H9 (cell line): Measurements from ENCODE around the gene ZPR1. TPM values are rescaled to one million over a fixed set of nuclear protein-coding genes. Genes with fewer than 3 reads are reported as not detected.

ENCODE experiments used
- DNase-seq: peaks from one replicate; pipeline ENCODE4 v3.0.0-alpha.2; 2017
- H2AFZ ChIP-seq: one replicate; pipeline ENCODE4 v1.6.1; 2013; ENCODE audit warnings: mild to moderate bottlenecking, low read length, control low read depth, moderate library complexity
- H2AK5ac ChIP-seq: 2 replicates; pipeline ENCODE4 v1.6.1; 2013; ENCODE audit warnings: low read length, control low read depth, mixed read lengths; ENCODE audit not compliant: insufficient read length
- H2BK120ac ChIP-seq: one replicate; pipeline ENCODE4 v1.6.1; 2013; ENCODE audit warnings: low read depth, mild to moderate bottlenecking, low read length, control low read depth, inconsistent platforms; ENCODE audit not compliant: poor library complexity, severe bottlenecking
- H2BK12ac ChIP-seq: 2 replicates; pipeline ENCODE4 v1.6.1; 2013; ENCODE audit warnings: low read length, control low read depth, mixed read lengths, low read depth; ENCODE audit not compliant: insufficient read length
- H2BK15ac ChIP-seq: 2 replicates; pipeline ENCODE4 v1.6.1; 2013; ENCODE audit warnings: low read depth, low read length, control low read depth
- H2BK20ac ChIP-seq: one replicate; pipeline ENCODE4 v1.6.1; 2013; ENCODE audit warnings: low read depth, mild to moderate bottlenecking, low read length, control low read depth, inconsistent platforms; ENCODE audit not compliant: poor library complexity, severe bottlenecking
- H2BK5ac ChIP-seq: 2 replicates; pipeline ENCODE4 v1.6.1; 2013; ENCODE audit warnings: low read length, control low read depth, mixed read lengths; ENCODE audit not compliant: insufficient read length
- H3K14ac ChIP-seq: 2 replicates; pipeline ENCODE4 v1.6.1; 2013; ENCODE audit warnings: low read length, control low read depth; ENCODE audit not compliant: insufficient read depth
- H3K18ac ChIP-seq: 2 replicates; pipeline ENCODE4 v1.6.1; 2013; ENCODE audit warnings: low read depth, mild to moderate bottlenecking, mixed read lengths, low read length, control low read depth; ENCODE audit not compliant: insufficient read length
- H3K23ac ChIP-seq: 2 replicates; pipeline ENCODE4 v1.6.1; 2013; ENCODE audit warnings: low read length, control low read depth, mixed read lengths, low read depth; ENCODE audit not compliant: insufficient read length
- H3K23me2 ChIP-seq: 2 replicates; pipeline ENCODE4 v1.6.1; 2013; ENCODE audit warnings: low read depth, mild to moderate bottlenecking, mixed read lengths, low read length, control low read depth; ENCODE audit not compliant: insufficient read length, poor library complexity, severe bottlenecking
- H3K27ac ChIP-seq: 2 replicates; pipeline ENCODE4 v1.5.1; 2013; ENCODE audit warnings: low read length, control low read depth, mixed read lengths, low read depth; ENCODE audit not compliant: insufficient read length
- H3K27me3 ChIP-seq: 2 replicates; pipeline ENCODE4 v1.6.1; 2013; ENCODE audit warnings: low read length, control low read depth, inconsistent platforms; ENCODE audit not compliant: insufficient read depth
- H3K4ac ChIP-seq: 2 replicates; pipeline ENCODE4 v1.6.1; 2013; ENCODE audit warnings: low read depth, mild to moderate bottlenecking, control low read depth, inconsistent platforms, low read length, moderate library complexity
- H3K4me1 ChIP-seq: 2 replicates; pipeline ENCODE4 v1.6.1; 2013; ENCODE audit warnings: low read length, control low read depth, inconsistent platforms; ENCODE audit not compliant: insufficient read depth
- H3K4me2 ChIP-seq: 2 replicates; pipeline ENCODE4 v1.6.1; 2013; ENCODE audit warnings: low read length, control low read depth, mixed read lengths; ENCODE audit not compliant: insufficient read length, insufficient read depth
- H3K56ac ChIP-seq: 2 replicates; pipeline ENCODE4 v1.6.1; 2013; ENCODE audit warnings: low read depth, mild to moderate bottlenecking, mixed read lengths, low read length, control low read depth; ENCODE audit not compliant: insufficient read length
- H3K79me1 ChIP-seq: 2 replicates; pipeline ENCODE4 v1.6.1; 2013; ENCODE audit warnings: low read depth, mild to moderate bottlenecking, moderate library complexity, low read length, control low read depth, inconsistent platforms; ENCODE audit not compliant: insufficient read depth, poor library complexity, severe bottlenecking
- H3K79me2 ChIP-seq: 2 replicates; pipeline ENCODE4 v1.6.1; 2013; ENCODE audit warnings: low read length, control low read depth, inconsistent platforms; ENCODE audit not compliant: insufficient read depth
- H3K9ac ChIP-seq: 2 replicates; pipeline ENCODE4 v1.6.1; 2013; ENCODE audit warnings: low read length, control low read depth, mixed read lengths; ENCODE audit not compliant: insufficient read length; ENCODE audit errors: extremely low read depth
- H3K9me3 ChIP-seq: one replicate; pipeline ENCODE4 v1.6.1; 2013; ENCODE audit warnings: low read depth, low read length, inconsistent platforms; ENCODE audit not compliant: control insufficient read depth
- H3T11ph ChIP-seq: one replicate; pipeline ENCODE4 v1.6.1; 2013; ENCODE audit warnings: mild to moderate bottlenecking, low read length, control low read depth, inconsistent platforms
- H4K20me1 ChIP-seq: one replicate; pipeline ENCODE4 v1.6.1; 2013; ENCODE audit not compliant: control insufficient read depth, insufficient read length, insufficient read depth
- H4K5ac ChIP-seq: 2 replicates; pipeline ENCODE4 v1.6.1; 2013; ENCODE audit warnings: low read depth, mild to moderate bottlenecking, mixed read lengths, low read length, control low read depth; ENCODE audit not compliant: insufficient read length
- H4K8ac ChIP-seq: replicated peaks from 2 replicates; pipeline ENCODE4 v1.6.1; 2013; ENCODE audit warnings: low read length, control low read depth, mixed read lengths, low read depth; ENCODE audit not compliant: insufficient read length
- H4K91ac ChIP-seq: 2 replicates; pipeline ENCODE4 v1.6.1; 2013; ENCODE audit warnings: low read depth, mild to moderate bottlenecking, moderate library complexity, mixed read lengths, low read length, control low read depth; ENCODE audit not compliant: insufficient read length
- H3K27ac Mint-ChIP-seq, 3 experiments: 2 replicates in 2 of 3; 3 replicates in 1 of 3; pipeline ENCODE4 v1.8.0; 2020 to 2021; ENCODE audit warnings: mixed read lengths in 3 of 3, mild to moderate bottlenecking in 1 of 3, moderate library complexity in 1 of 3
- H3K27me3 Mint-ChIP-seq: 2 replicates; pipeline ENCODE4 v1.8.0; 2021; ENCODE audit warnings: low read depth, mild to moderate bottlenecking, moderate library complexity, mixed read lengths
- H3K36me3 Mint-ChIP-seq, 3 experiments: 2 replicates in 2 of 3; 3 replicates in 1 of 3; pipeline ENCODE4 v1.8.0; 2020 to 2021; ENCODE audit warnings: low read depth in 3 of 3, mixed read lengths in 3 of 3; ENCODE audit not compliant: insufficient read depth in 1 of 3
- H3K4me1 Mint-ChIP-seq, 2 experiments: 2 replicates each; pipeline ENCODE4 v1.8.0; 2020; ENCODE audit warnings: mixed read lengths in 2 of 2
- H3K4me3 Mint-ChIP-seq, 2 experiments: 2 replicates in 1 of 2; 3 replicates in 1 of 2; pipeline ENCODE4 v1.8.0; 2020 to 2021; ENCODE audit warnings: mild to moderate bottlenecking in 2 of 2, mixed read lengths in 2 of 2, moderate library complexity in 1 of 2
- H3K9me3 Mint-ChIP-seq, 2 experiments: 2 replicates in 1 of 2; 3 replicates in 1 of 2; pipeline ENCODE4 v1.8.0; 2020; ENCODE audit warnings: mild to moderate bottlenecking in 2 of 2, mixed read lengths in 2 of 2, moderate library complexity in 1 of 2
- WGBS: extraction: QIAGEN DNeasy Blood & Tissue Kit; methylation state at CpG from one replicate; pipeline ENCODE4 v1.1.7; 2013; ENCODE audit warnings: missing lambda C conversion rate, low lambda C conversion rate, mixed read lengths; ENCODE audit not compliant: insufficient read length; ENCODE audit errors: extremely low coverage; 5-methylcytosine and 5-hydroxymethylcytosine counted together
- total RNA-seq: library from RNA; stranded (reverse); gene quantifications from 2 replicates; pipeline ENCODE4 v1.2.1, GENCODE V29; 2021
- TF ChIP-seq, protein P1 (sequence below): fragments of 200-600 bp; sonication (generic); conservative IDR thresholded peaks from 3 replicates; pipeline ENCODE4 v1.8.0; 2021; ENCODE audit warnings: antibody characterized with exemption, mild to moderate bottlenecking

The ZPR1 gene
- total RNA-seq, 1 experiment from 2014 or later: 82.0 TPM

DNA sequence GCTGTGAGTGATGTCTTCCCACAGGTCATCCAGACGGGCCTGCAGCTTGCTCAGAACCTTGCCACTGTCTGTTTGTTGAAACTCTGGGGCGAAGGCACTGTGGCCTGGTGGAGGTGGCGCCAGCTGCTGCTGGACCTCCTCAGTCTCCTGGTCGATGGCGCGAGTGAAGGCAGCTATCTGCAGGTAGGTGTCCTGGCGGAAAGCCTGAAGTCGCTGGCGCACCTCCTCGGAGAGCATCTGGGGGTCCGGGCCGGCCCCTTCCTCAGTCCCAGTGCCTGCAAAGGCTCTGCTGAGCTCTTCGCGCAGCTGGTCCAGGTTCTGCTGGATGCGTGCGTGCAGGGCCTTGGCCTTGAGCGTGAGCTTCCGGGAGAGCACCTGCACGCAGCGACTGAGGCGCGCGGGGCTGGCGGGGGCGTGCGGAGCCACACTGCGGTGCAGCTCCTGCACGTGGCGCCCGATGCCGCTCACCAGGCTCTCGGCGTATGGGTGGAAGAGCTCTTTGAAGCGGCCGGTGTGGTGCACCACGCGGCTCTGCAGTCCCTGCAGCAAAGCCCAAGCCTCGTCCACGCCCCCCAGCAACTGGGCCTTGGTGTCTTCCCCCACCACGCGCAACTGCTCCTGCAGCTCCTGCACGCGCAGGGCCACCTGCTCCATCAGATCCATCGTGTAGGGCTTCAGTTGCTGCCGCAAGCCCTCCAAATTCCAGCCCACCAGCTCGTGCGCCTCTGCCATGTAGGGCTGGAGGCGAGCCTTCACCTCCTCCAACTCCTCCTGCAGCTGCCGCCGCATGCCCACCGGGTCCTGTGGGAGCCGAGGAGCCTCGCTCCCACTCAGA is 2.6 kb upstream of the ZPR1 start:
- H4K20me1 ChIP-seq: no peaks in the 10 kb centered on the region
- no peaks in the 10 kb centered on the region for H3K9me3 ChIP-seq
- no peak overlapping the region for H3K27ac ChIP-seq
- no peak overlapping the region for H4K8ac ChIP-seq
- H3K4ac ChIP-seq: no peak overlapping the region
- H2BK20ac ChIP-seq: no peak overlapping the region
- Mint-ChIP-seq H3K36me3 (peaks cover 7 to 20% (median 19%) of the 10 kb centered on the region in 3 experiments), H3K9me3 (no peaks in the 10 kb centered on the region), H3K4me1 (peaks cover 21 to 32% of the 10 kb centered on the region in 2 experiments), H3K27me3 (peaks cover 22% of the 10 kb centered on the region), H3K4me3 (no peak overlapping the region; a peak in 1 of 5 replicates), H3K27ac (no peak overlapping the region)
- peaks cover 13% of the 10 kb centered on the region for H3K23me2 ChIP-seq
- no peak overlapping the region for H4K91ac ChIP-seq
- H3K56ac ChIP-seq: no peak overlapping the region
- no peak overlapping the region for H2AK5ac ChIP-seq
- H2BK15ac ChIP-seq: no peak overlapping the region
- peaks cover 5% of the 10 kb centered on the region for H3K79me1 ChIP-seq
- H2AFZ ChIP-seq: no peak overlapping the region
- H2BK120ac ChIP-seq: no peak overlapping the region
- H3T11ph ChIP-seq: no peak overlapping the region
- no peak overlapping the region for H3K9ac ChIP-seq
- WGBS: no CpG with 5 or more reads among the region's 53 CpGs
- H4K5ac ChIP-seq: no peak overlapping the region
- H3K79me2 ChIP-seq: peaks cover 2% of the 10 kb centered on the region; the same call in 1 of the 2 replicates
- H3K4me2 ChIP-seq: no peak overlapping the region
- H3K14ac ChIP-seq: no peak overlapping the region
- no peak overlapping the region for H2BK5ac ChIP-seq
- no peak overlapping the region for H2BK12ac ChIP-seq
- H3K23ac ChIP-seq: no peak overlapping the region
- no peaks in the 10 kb centered on the region; the same call in 1 of the 2 replicates for H3K4me1 ChIP-seq
- no peaks in the 10 kb centered on the region; the same call in 1 of the 2 replicates for H3K27me3 ChIP-seq
- DNase-seq: no peak
- TF ChIP-seq, protein P1, sequence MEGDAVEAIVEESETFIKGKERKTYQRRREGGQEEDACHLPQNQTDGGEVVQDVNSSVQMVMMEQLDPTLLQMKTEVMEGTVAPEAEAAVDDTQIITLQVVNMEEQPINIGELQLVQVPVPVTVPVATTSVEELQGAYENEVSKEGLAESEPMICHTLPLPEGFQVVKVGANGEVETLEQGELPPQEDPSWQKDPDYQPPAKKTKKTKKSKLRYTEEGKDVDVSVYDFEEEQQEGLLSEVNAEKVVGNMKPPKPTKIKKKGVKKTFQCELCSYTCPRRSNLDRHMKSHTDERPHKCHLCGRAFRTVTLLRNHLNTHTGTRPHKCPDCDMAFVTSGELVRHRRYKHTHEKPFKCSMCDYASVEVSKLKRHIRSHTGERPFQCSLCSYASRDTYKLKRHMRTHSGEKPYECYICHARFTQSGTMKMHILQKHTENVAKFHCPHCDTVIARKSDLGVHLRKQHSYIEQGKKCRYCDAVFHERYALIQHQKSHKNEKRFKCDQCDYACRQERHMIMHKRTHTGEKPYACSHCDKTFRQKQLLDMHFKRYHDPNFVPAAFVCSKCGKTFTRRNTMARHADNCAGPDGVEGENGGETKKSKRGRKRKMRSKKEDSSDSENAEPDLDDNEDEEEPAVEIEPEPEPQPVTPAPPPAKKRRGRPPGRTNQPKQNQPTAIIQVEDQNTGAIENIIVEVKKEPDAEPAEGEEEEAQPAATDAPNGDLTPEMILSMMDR: no peak
- no peak overlapping the region for H3K18ac ChIP-seq
